ENCODE measurements around the gene LRCOL1.

The LRCOL1 gene

DNA sequence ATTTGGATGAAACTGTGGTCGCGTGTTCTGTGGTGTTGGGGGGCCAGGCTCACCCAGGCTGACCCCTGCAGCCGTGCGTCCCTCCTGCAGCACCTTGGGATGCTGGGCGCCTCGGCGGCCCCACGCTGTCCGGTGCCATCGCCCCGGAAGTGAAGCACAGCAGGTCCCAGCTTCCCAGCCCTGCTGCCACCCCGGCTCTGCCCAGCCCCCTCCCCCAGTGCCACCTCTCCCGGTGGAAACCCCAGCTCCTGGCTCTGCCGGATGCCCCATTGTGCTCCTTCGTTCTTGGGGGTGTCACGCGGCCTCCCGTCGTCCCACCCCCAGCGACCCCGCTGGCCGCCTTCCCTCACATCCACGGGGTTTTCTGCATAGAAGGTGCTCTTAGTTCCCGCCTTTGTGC lies 25.2 kb downstream of the LRCOL1 start:
- no peak for DNase-seq

GRCh38 chr12:132584429-132584828 lies 26.0 kb downstream of the LRCOL1 start:
- DNase-seq, result no peak

GRCh38 chr12:132583736-132584135 lies 26.6 kb downstream of the LRCOL1 start:
- no peak for DNase-seq

GRCh38 chr12:132583411-132583710 lies 27.0 kb downstream of the LRCOL1 start:
- no peak for DNase-seq

- no peak for DNase-seq
Observed at GRCh38 chr12:132582582-132583410, 27.6 kb downstream of the LRCOL1 start.

DNA sequence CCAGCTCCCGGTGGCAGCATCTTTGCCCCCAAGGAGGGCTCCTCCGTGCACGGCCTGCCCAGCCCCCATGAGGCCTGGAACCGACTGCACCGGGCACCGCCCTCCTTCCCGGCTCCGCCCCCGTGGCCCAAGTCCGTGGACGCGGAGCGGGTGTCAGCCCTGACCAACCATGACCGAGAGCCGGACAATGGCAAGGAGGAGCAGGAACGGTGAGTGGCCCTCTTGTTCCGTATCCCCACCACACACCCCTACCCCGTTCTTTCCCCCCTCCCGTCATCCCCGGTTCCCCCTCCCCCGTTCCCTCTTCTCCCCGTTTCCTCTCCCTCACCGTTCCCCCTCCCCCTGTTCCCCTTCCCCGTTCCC lies 28.3 kb downstream of the LRCOL1 start:
- no peak for DNase-seq

GRCh38 chr12:132581348-132582057 lies 28.9 kb downstream of the LRCOL1 start:
- no peak for DNase-seq

GRCh38 chr12:132580701-132581292 lies 29.6 kb downstream of the LRCOL1 start:
- no peak for DNase-seq

DNA sequence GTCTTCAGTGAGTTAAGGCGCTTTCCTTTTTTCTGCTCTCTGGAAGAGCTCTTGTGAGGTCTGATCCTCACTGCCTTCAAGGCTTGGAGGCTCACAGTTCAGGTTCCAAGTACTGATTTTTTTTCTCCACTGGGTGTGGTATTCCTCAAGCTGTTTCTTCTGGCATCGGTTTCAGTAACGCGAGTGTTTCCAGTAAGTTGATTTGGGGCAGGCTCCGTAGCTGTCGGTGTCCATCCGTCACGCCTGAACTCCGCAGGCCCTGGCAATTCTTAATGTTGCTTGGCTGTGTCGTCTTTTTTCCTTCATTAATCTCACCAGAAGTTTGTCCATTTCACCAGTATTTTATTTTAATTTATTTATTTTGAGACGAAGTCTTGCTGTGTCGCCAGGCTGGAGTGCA lies 30.6 kb downstream of the LRCOL1 start:
- DNase-seq, result no peak

- no peak for DNase-seq
Observed at GRCh38 chr12:132578826-132579225, 31.6 kb downstream of the LRCOL1 start.

GRCh38 chr12:132578118-132578517 lies 32.3 kb downstream of the LRCOL1 start:
- no peak for DNase-seq

- DNase-seq, result no peak
Observed at GRCh38 chr12:132577191-132577920, 33.0 kb downstream of the LRCOL1 start.

- DNase-seq, result no peak
Observed at GRCh38 chr12:132576701-132577100, 33.7 kb downstream of the LRCOL1 start.

DNA sequence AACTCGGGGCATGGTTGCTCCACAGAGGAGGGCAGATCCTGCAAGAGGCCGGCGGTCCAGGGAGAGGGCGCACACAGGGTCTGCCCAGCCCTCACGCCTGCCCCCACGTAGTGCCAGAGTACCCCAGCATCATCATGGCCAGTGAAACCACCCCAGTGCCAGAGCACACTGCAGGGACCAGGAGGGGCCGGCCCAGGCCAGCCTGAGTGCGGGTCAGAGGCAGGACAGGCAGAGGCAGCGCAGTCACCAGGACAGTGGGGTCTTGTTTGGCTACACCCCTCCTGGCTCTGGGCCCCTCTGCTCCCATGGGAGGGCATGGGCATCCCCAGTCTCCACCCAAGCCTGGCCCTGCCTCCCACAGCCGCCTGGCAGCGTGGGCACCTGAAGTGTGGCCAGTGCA lies 34.7 kb downstream of the LRCOL1 start:
- DNase-seq, result no peak

GRCh38 chr12:132574271-132574996 lies 35.9 kb downstream of the LRCOL1 start:
- no peak for DNase-seq

GRCh38 chr12:132572801-132573760 lies 37.3 kb downstream of the LRCOL1 start:
- no peak for DNase-seq

DNA sequence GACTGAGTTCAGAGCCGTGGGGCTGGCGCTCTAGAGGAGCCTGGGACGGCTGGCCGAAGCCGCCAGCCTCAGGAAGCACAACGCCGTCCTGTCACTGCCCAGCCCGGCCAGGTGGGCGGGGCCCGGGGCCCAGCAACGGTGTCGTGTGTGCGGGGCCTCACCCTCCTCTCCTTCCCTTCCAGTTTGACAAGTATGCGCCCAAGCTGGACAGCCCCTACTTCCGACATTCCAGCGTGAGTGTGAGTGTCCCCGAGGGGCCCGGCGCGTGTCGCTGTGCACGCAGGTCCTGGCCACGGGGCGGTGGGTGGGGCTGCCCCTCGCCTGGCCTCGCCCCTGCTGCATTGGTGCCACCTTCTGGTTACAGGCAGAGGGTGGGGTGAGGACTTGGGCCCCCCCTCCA lies 38.3 kb downstream of the LRCOL1 start:
- DNase-seq, result no peak

- DNase-seq, result no peak
Observed at GRCh38 chr12:132571598-132571997, 38.8 kb downstream of the LRCOL1 start.

DNA sequence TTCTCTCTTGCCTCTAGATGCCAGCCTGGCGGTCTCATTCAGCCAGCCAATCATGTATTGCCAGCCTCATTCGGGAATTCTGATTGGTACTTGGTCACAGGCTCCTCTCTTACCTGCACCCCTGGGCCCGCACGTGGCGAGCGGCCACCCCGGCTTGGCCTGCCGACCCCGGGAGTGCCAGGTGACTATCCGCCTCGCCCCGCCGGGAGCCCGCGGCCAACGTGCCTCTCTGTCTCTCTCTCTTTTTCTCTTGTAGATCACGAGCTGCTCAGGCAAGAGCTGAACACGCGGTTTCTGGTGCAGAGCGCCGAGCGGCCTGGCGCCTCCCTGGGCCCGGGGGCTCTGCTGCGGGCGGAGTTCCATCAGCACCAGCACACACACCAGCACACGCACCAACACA lies 39.3 kb downstream of the LRCOL1 start:
- no peak for DNase-seq

DNA sequence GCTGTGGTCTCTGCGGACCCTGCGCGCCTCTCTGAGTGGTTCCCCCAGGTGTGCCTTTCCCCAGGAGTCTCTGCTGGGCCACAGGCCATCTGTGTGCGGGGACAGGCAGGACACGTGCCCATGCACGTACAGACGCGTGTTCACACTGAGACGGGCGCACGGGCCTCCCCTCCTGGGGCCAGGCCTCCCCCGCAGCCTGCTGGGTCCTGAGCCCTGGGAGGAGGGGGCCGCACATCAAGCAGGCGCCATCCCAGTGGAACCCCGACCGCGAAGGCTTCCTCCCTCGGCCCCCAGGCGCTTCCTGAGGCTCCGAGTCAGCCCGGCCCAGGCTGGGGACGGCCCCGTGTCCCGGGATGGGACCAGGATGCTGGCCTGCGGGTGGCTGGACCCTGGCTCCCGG lies 39.7 kb downstream of the LRCOL1 start:
- DNase-seq, result no peak
